Measurements from ENCODE around the gene PGD. TPM values are rescaled to one million over a fixed set of nuclear protein-coding genes. Genes with fewer than 3 reads are reported as not detected.

Gene PGD
- total and polyA plus RNA-seq, 7 donors = 24.9 to 39.2 (median 29.3) TPM

DNA sequence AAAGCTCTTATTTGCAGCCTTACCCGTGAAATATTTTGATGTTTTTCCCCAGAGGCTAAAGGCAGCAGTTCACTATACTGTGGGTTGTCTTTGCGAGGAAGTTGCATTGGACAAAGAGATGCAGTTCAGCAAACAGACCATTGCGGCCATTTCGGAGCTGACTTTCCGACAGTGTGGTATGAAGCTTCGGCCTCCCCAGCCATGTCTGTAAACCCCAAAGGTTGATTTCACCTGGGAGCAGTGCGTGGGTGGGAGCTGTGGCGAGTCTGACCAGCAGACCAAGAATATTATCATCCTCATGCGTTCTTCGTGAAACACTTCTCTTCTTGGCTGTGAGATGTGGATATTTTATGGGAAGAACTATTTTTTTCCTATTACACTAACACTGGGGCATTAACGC lies 34.9 kb downstream of the PGD start:
- no peaks in the 10 kb centered on the region for H3K27me3 ChIP-seq (ENCODE audit: insufficient read depth in 3 of 3, low read length in 2 of 3)
- intact Hi-C loops (cut with DNase I) = no loop called here
- DNase-seq = no peak
- WGBS, 3 donors = 85 to 88% (median 88%) methylated on average over 11 of the region's 11 CpGs
- no peak for ATAC-seq
- TF ChIP-seq, protein P1, sequence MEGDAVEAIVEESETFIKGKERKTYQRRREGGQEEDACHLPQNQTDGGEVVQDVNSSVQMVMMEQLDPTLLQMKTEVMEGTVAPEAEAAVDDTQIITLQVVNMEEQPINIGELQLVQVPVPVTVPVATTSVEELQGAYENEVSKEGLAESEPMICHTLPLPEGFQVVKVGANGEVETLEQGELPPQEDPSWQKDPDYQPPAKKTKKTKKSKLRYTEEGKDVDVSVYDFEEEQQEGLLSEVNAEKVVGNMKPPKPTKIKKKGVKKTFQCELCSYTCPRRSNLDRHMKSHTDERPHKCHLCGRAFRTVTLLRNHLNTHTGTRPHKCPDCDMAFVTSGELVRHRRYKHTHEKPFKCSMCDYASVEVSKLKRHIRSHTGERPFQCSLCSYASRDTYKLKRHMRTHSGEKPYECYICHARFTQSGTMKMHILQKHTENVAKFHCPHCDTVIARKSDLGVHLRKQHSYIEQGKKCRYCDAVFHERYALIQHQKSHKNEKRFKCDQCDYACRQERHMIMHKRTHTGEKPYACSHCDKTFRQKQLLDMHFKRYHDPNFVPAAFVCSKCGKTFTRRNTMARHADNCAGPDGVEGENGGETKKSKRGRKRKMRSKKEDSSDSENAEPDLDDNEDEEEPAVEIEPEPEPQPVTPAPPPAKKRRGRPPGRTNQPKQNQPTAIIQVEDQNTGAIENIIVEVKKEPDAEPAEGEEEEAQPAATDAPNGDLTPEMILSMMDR (IDR thresholded peaks at IDR 0.05) = no peak
- no peak overlapping the region for H3K27ac ChIP-seq
- H3K36me3 ChIP-seq (ENCODE audit: insufficient read depth in 1 of 2, low read depth in 1 of 2) = peaks cover 0 to 12% of the 10 kb centered on the region in 2 donors
- H3K9me3 ChIP-seq = no peaks in the 10 kb centered on the region
- H3K4me1 ChIP-seq = peaks cover 10% of the 10 kb centered on the region
- H3K4me3 ChIP-seq = no peak overlapping the region

DNA sequence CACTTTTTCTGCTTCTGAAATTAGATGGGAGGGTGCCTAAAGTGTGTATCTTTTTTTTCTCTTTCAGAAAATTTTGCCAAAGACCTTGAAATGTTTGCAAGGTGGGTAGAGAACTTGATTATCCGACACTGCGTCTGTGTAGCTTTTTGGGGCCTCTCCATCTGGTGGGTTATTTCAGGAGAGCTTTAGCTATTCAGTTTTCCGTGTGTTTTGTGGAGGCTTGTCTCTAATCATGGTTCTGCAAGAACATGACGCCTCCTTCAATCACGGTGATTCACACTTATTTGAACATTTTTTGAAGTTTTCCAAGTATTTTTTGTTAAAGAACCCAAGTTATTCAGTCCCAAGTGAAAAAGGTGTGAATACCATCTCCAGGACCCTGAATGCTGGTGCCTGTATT lies 35.7 kb downstream of the PGD start:
- 87 to 94% (median 89%) methylated on average over 5 of the region's 5 CpGs for WGBS, 3 donors
- ATAC-seq = no peak

DNA sequence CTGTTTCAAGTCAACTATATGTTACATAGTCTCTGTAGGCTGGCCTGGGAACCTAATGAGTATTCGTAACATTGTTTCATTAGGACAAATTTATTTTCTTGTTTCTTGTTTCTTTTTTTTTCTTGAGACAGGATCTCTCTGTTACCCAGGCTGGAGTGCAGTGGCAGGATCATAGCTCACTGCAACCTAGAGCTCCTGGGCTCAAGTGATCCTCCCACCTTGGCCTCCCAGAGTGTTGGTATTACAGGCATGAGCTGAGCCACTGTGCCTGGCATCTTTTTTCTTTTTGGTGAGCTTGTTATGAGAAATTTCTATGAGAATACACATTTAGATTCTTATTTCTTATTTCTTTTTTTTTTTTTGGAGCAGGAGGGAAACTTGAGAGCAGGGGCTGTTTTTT lies 38.2 kb downstream of the PGD start:
- no peak overlapping the region for H3K4me3 ChIP-seq
- intact Hi-C loops (cut with DNase I) = no loop called here
- H3K9me3 ChIP-seq = no peaks in the 10 kb centered on the region
- no peak overlapping the region for H3K27ac ChIP-seq
- H3K4me1 ChIP-seq = no peaks in the 10 kb centered on the region
- no peak for ATAC-seq
- H3K36me3 ChIP-seq (ENCODE audit: insufficient read depth in 1 of 2, low read depth in 1 of 2) = peaks cover 0 to 20% of the 10 kb centered on the region in 2 donors
- no peaks in the 10 kb centered on the region for H3K27me3 ChIP-seq (ENCODE audit: insufficient read depth in 3 of 3, low read length in 2 of 3)
- TF ChIP-seq, protein P1 (IDR thresholded peaks at IDR 0.05) = no peak
- 93 to 97% (median 96%) methylated on average over 1 of the region's 1 CpG for WGBS, 3 donors
- no peak for DNase-seq

More for the DNA sequence above, 35.7 kb downstream of the PGD start:
- no peak overlapping the region for H3K27ac ChIP-seq
- peaks cover 0 to 12% of the 10 kb centered on the region in 2 donors for H3K36me3 ChIP-seq (ENCODE audit: insufficient read depth in 1 of 2, low read depth in 1 of 2)
- peaks cover 10% of the 10 kb centered on the region for H3K4me1 ChIP-seq
- no peak for DNase-seq
- intact Hi-C loops (cut with DNase I) = no loop called here
- H3K27me3 ChIP-seq (ENCODE audit: insufficient read depth in 3 of 3, low read length in 2 of 3) = no peaks in the 10 kb centered on the region
- TF ChIP-seq, protein P1 (IDR thresholded peaks at IDR 0.05) = no peak
- H3K4me3 ChIP-seq = no peak overlapping the region
- no peaks in the 10 kb centered on the region for H3K9me3 ChIP-seq

DNA sequence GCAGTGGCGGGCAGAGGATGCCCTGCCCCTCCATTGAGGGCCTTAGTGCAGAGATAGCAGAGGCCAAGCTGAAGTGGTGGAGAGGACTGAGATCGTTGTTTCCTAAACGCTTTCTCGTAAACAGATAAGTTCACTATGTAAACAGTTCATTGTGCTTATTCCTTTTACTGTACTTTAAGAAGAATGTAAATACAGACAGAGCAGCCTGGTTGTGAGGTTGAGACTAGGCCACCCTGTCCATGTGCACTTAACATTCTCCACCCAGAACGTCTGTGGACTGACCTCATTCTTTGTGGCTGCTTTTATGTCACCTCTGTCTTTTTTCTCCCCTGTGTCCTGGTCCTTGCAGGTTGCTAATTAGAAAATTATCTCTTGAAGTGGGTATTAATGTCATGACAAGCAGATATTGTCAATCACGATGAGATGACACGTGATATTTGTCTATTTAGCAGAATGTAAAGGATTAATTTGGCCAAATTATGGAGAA lies 39.9 kb downstream of the PGD start:
- Histone ChIP-seq H3K4me3 (no peak overlapping the region), H3K9me3 (no peaks in the 10 kb centered on the region), H3K4me1 (no peaks in the 10 kb centered on the region), H3K27ac (no peak overlapping the region), H3K36me3 (ENCODE audit: insufficient read depth in 1 of 2, low read depth in 1 of 2) (peaks cover 0 to 23% of the 10 kb centered on the region in 2 donors), H3K27me3 (ENCODE audit: insufficient read depth in 3 of 3, low read length in 2 of 3) (no peaks in the 10 kb centered on the region)
- intact Hi-C loops (cut with DNase I) = no loop called here
- TF ChIP-seq, protein P1 (IDR thresholded peaks at IDR 0.05) = no peak
- 84 to 88% (median 87%) methylated on average over 7 of the region's 7 CpGs for WGBS, 3 donors
- no peak for DNase-seq
- no peak for ATAC-seq

DNA sequence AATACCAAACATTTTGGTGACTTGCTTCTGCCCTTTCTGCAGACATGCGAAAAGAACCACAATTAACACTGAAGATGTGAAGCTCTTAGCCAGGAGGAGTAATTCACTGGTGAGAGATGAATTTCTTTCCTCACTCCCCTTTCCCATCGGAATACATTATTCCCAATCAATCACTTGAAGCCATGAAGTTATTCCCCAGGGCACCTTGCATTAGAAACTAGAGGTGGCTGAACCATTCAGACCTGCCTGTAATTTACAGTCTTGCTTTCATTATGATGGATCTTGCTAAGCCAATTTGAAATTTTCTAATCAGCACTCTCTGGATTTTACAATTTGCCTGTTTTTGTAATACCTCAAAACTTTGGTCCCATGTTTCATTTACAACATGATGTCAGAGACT lies 41.4 kb downstream of the PGD start:
- Histone ChIP-seq H3K4me3 (no peak overlapping the region), H3K27ac (no peak overlapping the region), H3K4me1 (no peaks in the 10 kb centered on the region), H3K36me3 (ENCODE audit: insufficient read depth in 1 of 2, low read depth in 1 of 2) (peaks cover 0 to 19% of the 10 kb centered on the region in 2 donors), H3K27me3 (ENCODE audit: insufficient read depth in 3 of 3, low read length in 2 of 3) (no peaks in the 10 kb centered on the region), H3K9me3 (no peaks in the 10 kb centered on the region)
- TF ChIP-seq, protein P1 (IDR thresholded peaks at IDR 0.05) = no peak
- WGBS, 3 donors = 92 to 97% (median 96%) methylated on average over 2 of the region's 2 CpGs
- DNase-seq = no peak
- intact Hi-C loops (cut with DNase I) = no loop called here
- ATAC-seq = no peak
